Heart right ventricle (tissue), 16 donors: ENCODE results near the gene TMEM233. TPM values are rescaled to one million over a fixed set of nuclear protein-coding genes. Genes with fewer than 3 reads are reported as not detected.

Source experiments
- ATAC-seq, 8 donors: fragments of 200-7000 bp; cut with Tn5 transposase; one replicate each; pipeline ENCODE4 v1.9.1; 2020; ENCODE audit warnings: mild to moderate bottlenecking in 8 of 8, moderate library complexity in 8 of 8, moderate number of reproducible peaks in 1 of 8
- DNase-seq, 2 donors: peaks; one replicate each; pipeline ENCODE4 v3.0.0-alpha.2; 2020
- H3K27ac ChIP-seq, 10 donors: fragments of 200-600 bp; sonication (generic) in 2 of 10; one replicate each; pipeline versions ENCODE4 v1.5.0 to v1.8.0; 2020 to 2022; ENCODE audit warnings: mild to moderate bottlenecking in 3 of 10
- H3K27me3 ChIP-seq, 7 donors: fragments of 200-600 bp; one replicate each; pipeline ENCODE4 v1.8.0; 2021 to 2022; ENCODE audit warnings: mild to moderate bottlenecking in 2 of 7
- H3K36me3 ChIP-seq, 9 donors: fragments of 200-600 bp; sonication (generic) in 1 of 9; one replicate each; pipeline versions ENCODE4 v1.5.0 to v1.8.0; 2020 to 2022; ENCODE audit warnings: mild to moderate bottlenecking in 2 of 9
- H3K4me1 ChIP-seq, 9 donors: fragments of 200-600 bp; sonication (generic) in 1 of 9; one replicate each; pipeline versions ENCODE4 v1.5.0 to v1.8.0; 2020 to 2022; ENCODE audit warnings: mild to moderate bottlenecking in 4 of 9
- H3K4me3 ChIP-seq, 10 donors: fragments of 200-600 bp; sonication (generic) in 2 of 10; one replicate each; pipeline versions ENCODE4 v1.5.0 to v1.8.0; 2020 to 2022; ENCODE audit warnings: mild to moderate bottlenecking in 7 of 10, moderate library complexity in 2 of 10
- H3K9me3 ChIP-seq, 11 donors: fragments of 200-600 bp in 10 of 11; sonication (generic) in 2 of 11; one replicate each; pipeline versions ENCODE4 v1.5.0 to v1.8.0; 2013 to 2022; ENCODE audit warnings: mild to moderate bottlenecking in 2 of 11, control low read depth in 1 of 11, moderate library complexity in 1 of 11
- WGBS, 2 donors: extraction: QIAGEN DNeasy Blood & Tissue Kit; methylation state at CpG; one replicate each; pipeline ENCODE4 v1.1.7; 2013; ENCODE audit warnings: inconsistent platforms in 1 of 2; 5-methylcytosine and 5-hydroxymethylcytosine counted together
- intact Hi-C, 10 donors: fragments of 100-400 bp; cut with DNase I; formaldehyde crosslinking; loops; one replicate each; pipeline versions ENCODE4 v1.11.1 to v1.14.2; 2022
- polyA plus RNA-seq, 2 donors: library from polyadenylated mRNA; stranded (reverse); fragments of 200-250 nt; gene quantifications; one replicate each; pipeline ENCODE4 v1.2.3, GENCODE V29; 2013
- total RNA-seq, 10 donors: library from RNA; stranded (reverse); fragmentation: NEBNext Ultra II Directional in 3 of 10; extraction: Animal tissue kit (Norgen Biotek cat#: 25700) in 3 of 10; gene quantifications; one replicate each; pipeline versions ENCODE4 v1.2.1 to v1.2.4, GENCODE V29; 2021 to 2023
- TF ChIP-seq, protein P1 (sequence below), 9 donors: fragments of 200-600 bp; sonication (generic) in 2 of 9; IDR thresholded peaks; one replicate each; pipeline versions ENCODE4 v1.5.0 to v1.8.0; 2021 to 2022; ENCODE audit warnings: antibody characterized with exemption in 9 of 9, mild to moderate bottlenecking in 5 of 9, moderate library complexity in 1 of 9
- donor health status: Arrhythmogenic right ventricular cardiomyopathy.
- donor health status: ischemic (EF 13 %, LVEDD 7.1; RV severe dilation, severe dysfunction).
- donor health status: healthy with polysubstance abuse.
- donor health status: DM: no; HTN: yes; CAD: no.
- donor health status: DM: no; HTN: no; CAD: no.
- donor health status: ischemic (EF 25% LVEDD 6.9; RV normal size, moderate dysfunction).
- donor health status: ischemic (EF 25% LVEDD 5.7; RV mildly dilated, moderate dysfunction).
- donor health status: healthy.
- donor health status: DM: yes; HTN: yes; CAD: no.
- donor health status: Ischemic cardiomyopathy.
- donor health status: ischemic (EF 35%, LVEDD 5.7; RV mildly dilated, moderate dysfunction).
- donor health status: nonischemic (EF 11% LVEDD 7.7; RV severe dilation, severe dysfunction).
- donor health status: DM: yes; HTN: yes; CAD: no.
- donor health status: PGD.
- donor health status: ischemic (EF 29% LVEDD 5.4; RV normal size, mild dysfunction).
- donor health status: nonischemic (EF 23%, LVEDD 6.1; RV moderate dilation, normal function).

The TMEM233 gene
- total and polyA plus RNA-seq, 12 donors: 0.10 to 0.92 (median 0.49) TPM; not detected in 1

DNA sequence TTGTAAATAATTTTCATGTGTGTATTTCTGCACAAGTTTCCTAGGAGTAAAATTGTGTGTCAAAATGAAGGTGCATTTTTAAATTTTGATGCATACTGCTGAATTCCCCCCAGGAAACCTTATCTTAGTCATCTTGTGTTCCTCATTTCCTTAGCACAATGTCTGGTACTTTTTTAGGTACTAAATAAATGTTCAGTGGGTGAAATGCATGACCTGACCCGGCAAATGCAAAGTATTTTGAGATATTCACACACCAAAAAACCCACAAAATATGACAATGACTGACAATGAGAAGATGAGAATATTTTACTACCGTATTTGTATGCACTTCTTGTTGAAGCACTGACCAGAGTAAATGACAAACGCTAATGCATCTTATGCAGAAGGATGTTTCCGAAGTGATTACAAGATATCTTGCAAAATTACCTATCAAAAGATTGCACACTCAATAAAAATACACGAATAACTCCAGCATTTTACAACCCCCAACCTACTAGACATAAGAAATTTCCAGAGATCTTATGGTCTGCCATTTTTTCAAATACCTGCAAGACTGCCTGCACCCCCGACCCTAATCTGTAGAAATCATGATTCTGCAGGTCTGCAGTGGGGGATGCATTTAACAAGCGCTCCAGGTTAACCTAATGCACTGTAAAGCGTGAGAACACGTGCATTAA is 73.5 kb downstream of the TMEM233 start:
- no peaks in the 10 kb centered on the region for H3K9me3 ChIP-seq
- peaks cover 7 to 60% (median 47%) of the 10 kb centered on the region in 9 donors for H3K4me1 ChIP-seq
- WGBS, 2 donors: 14 to 19% methylated on average over 9 of the region's 9 CpGs
- TF ChIP-seq, protein P1, sequence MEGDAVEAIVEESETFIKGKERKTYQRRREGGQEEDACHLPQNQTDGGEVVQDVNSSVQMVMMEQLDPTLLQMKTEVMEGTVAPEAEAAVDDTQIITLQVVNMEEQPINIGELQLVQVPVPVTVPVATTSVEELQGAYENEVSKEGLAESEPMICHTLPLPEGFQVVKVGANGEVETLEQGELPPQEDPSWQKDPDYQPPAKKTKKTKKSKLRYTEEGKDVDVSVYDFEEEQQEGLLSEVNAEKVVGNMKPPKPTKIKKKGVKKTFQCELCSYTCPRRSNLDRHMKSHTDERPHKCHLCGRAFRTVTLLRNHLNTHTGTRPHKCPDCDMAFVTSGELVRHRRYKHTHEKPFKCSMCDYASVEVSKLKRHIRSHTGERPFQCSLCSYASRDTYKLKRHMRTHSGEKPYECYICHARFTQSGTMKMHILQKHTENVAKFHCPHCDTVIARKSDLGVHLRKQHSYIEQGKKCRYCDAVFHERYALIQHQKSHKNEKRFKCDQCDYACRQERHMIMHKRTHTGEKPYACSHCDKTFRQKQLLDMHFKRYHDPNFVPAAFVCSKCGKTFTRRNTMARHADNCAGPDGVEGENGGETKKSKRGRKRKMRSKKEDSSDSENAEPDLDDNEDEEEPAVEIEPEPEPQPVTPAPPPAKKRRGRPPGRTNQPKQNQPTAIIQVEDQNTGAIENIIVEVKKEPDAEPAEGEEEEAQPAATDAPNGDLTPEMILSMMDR (IDR thresholded peaks at IDR 0.05): no peak
- DNase-seq: no peak
- peak overlapping the region; percentile 64 to 99 (median 90) for H3K4me3 ChIP-seq
- H3K27me3 ChIP-seq: no peaks in the 10 kb centered on the region
- peak in 4 of 8 donors; percentile 1 to 12 (median 1) for ATAC-seq
- intact Hi-C loops: loop anchor here in 7 of 10 donors (5.0 to 10.0 kb wide), 4 partner anchors 50 to 118 kb away; no protein-coding TSS in a partner anchor
- H3K27ac ChIP-seq: peak overlapping the region in 7 of 10 donors; percentile 83 to 97 (median 92)
- H3K36me3 ChIP-seq: peaks cover 0 to 19% (median 7%) of the 10 kb centered on the region in 9 donors

DNA sequence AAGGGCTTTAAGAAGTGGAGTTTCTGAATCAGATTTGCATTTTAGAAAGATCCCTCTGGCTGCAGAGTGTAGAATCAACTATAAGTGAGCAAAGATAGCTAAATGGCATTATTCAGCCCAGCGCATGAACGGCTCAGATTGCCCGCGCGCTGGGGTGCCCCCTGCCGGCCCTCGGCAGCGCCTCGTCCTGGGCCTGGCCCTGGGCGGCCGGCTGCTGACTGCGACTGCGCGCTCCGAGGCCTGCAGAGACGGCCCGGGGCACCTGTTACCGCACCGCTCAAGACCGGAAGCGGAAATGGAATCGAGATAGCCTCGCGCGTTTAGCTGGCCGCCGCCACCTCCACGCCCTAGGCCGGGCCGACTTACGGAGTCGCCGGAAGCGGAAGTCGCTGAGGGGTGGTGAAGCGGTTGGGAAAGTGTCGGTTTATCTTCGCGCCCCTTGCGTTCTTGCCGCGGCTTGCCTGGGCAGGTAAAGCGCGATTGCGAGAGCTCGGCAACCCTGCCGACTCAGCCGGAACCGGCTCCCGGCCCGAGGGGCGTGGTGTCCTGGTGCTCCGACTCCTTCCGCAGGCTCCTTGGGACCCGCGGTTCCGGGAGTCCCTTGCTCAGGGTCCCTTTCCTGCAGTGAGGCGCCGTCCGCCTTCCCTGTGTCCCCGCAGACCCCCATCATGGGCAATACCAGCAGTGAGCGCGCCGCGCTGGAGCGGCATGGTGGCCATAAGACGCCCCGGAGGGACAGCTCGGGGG is 74.2 kb downstream of the TMEM233 start, which contains the start of gene PRKAB1:
TSS of gene PRKAB1 (plus strand) at position 557 of the 747 bp plus-strand sequence. CDS start at position 669, 112 bp downstream.
- DNase-seq (peak; percentile 94 to 95), ATAC-seq (peak; percentile 99 to 100 (median 99))
- TF ChIP-seq, protein P1 (IDR thresholded peaks at IDR 0.05): peak; percentile 88 to 100 (median 91)
- Histone ChIP-seq H3K4me1 (peaks cover 7 to 65% (median 48%) of the 10 kb centered on the region in 9 donors), H3K27ac (peak within 1 kb of the TSS; percentile 83 to 97 (median 94)), H3K9me3 (no peaks in the 10 kb centered on the region), H3K27me3 (no peaks in the 10 kb centered on the region), H3K4me3 (peak within 1 kb of the TSS; percentile 64 to 99 (median 90)), H3K36me3 (peaks cover 0 to 27% (median 7%) of the 10 kb centered on the region in 9 donors)
- WGBS, 2 donors: 1% methylated on average over 69 of the region's 69 CpGs
- intact Hi-C loops: loop anchor here in 7 of 10 donors (5.0 to 10.0 kb wide), 4 partner anchors 50 to 117 kb away; no protein-coding TSS in a partner anchor

GRCh38 chr12:119668324-119668841 is 74.8 kb downstream of the TMEM233 start:
- ATAC-seq (peak in 2 of 8 donors; percentile 25 to 38), DNase-seq (no peak)
- intact Hi-C loops: loop anchor here in 7 of 10 donors (5.0 to 10.0 kb wide), 4 partner anchors 49 to 116 kb away; no protein-coding TSS in a partner anchor
- TF ChIP-seq, protein P1 (IDR thresholded peaks at IDR 0.05): no peak
- Histone ChIP-seq H3K9me3 (no peaks in the 10 kb centered on the region), H3K27me3 (no peaks in the 10 kb centered on the region), H3K36me3 (peaks cover 0 to 33% (median 7%) of the 10 kb centered on the region in 9 donors), H3K4me1 (peaks cover 7 to 71% (median 55%) of the 10 kb centered on the region in 9 donors), H3K27ac (peak overlapping the region; percentile 83 to 97 (median 94)), H3K4me3 (peak overlapping the region; percentile 64 to 99 (median 90))
- whole genome bisulfite sequencing, 2 donors: 5% methylated on average over 14 of the region's 14 CpGs
